Small intestine (tissue), 7 donors: ENCODE measurements around the gene TAOK1. TPM values are rescaled to one million over a fixed set of nuclear protein-coding genes. Genes with fewer than 3 reads are reported as not detected.
A peak's percentile ranks its signal among the peaks of the same experiment; 100 is the strongest.
"Not testable (repeated sequence)": the region's sequence is repeated elsewhere in the genome, so short reads cannot be mapped to it uniquely, and the experiment has no call there.

ENCODE experiments used
- DNase-seq, 2 donors: peaks; one replicate each; pipeline versions ENCODE4 v3.0.0 to v3.0.0-alpha.2; 2013
- FAIRE-seq: peaks from 2 replicates; lab custom pipeline; 2012; peaks lifted over from hg19 to GRCh38; lab: Jason Lieb, UNC
- H3K27ac ChIP-seq, 3 donors: one replicate each; pipeline ENCODE4 v1.5.1; 2013; ENCODE audit warnings: low read length in 2 of 3, mild to moderate bottlenecking in 2 of 3, control low read depth in 1 of 3, inconsistent platforms in 1 of 3, low read depth in 1 of 3, moderate library complexity in 1 of 3
- H3K27me3 ChIP-seq, 3 donors: one replicate each; pipeline ENCODE4 v1.6.1; 2013; ENCODE audit warnings: low read length in 3 of 3, inconsistent platforms in 1 of 3; ENCODE audit not compliant: control insufficient read depth in 3 of 3, insufficient read depth in 3 of 3
- H3K36me3 ChIP-seq, 3 donors: one replicate each; pipeline ENCODE4 v1.6.1; 2013; ENCODE audit warnings: low read length in 3 of 3, inconsistent platforms in 1 of 3, low read depth in 1 of 3, mild to moderate bottlenecking in 1 of 3, moderate library complexity in 1 of 3; ENCODE audit not compliant: control insufficient read depth in 3 of 3, insufficient read depth in 2 of 3
- H3K4me1 ChIP-seq, 3 donors: one replicate each; pipeline ENCODE4 v1.6.1; 2013; ENCODE audit warnings: low read length in 2 of 3, inconsistent platforms in 1 of 3, low read depth in 1 of 3, mild to moderate bottlenecking in 1 of 3, moderate library complexity in 1 of 3; ENCODE audit not compliant: control insufficient read depth in 3 of 3, insufficient read depth in 2 of 3
- H3K4me3 ChIP-seq, 3 donors: one replicate each; pipeline ENCODE4 v1.5.1; 2013; ENCODE audit warnings: low read length in 3 of 3, control low read depth in 1 of 3, inconsistent platforms in 1 of 3, low read depth in 1 of 3, mild to moderate bottlenecking in 1 of 3, moderate library complexity in 1 of 3
- H3K9me3 ChIP-seq, 2 donors: one replicate each; pipeline ENCODE4 v1.6.1; 2013; ENCODE audit warnings: low read depth in 1 of 2, low read length in 1 of 2; ENCODE audit not compliant: control insufficient read depth in 2 of 2, insufficient read depth in 1 of 2
- WGBS, 3 donors: extraction: QIAGEN DNeasy Blood & Tissue Kit; methylation state at CpG; one replicate each; pipeline ENCODE4 v1.1.7; 2013; 5-methylcytosine and 5-hydroxymethylcytosine counted together
- polyA plus RNA-seq, 4 donors: library from polyadenylated mRNA; stranded (reverse) in 3 of 4; unstranded in 1 of 4; fragments of 200-250 nt in 3 of 4; fragments of 120-200 nt in 1 of 4; gene quantifications; one replicate each; pipeline versions ENCODE4 v1.2.1 to v1.2.3, GENCODE V29; 2013
- donor health status: healthy with polysubstance abuse.
- donor health status: control.
- donor health status: control.
- donor health status: Bipolar disorder and iron deficiency.
- donor health status: healthy.

Gene TAOK1
- polyA plus RNA-seq, 4 donors, result 4.1 to 18.8 (median 5.9) TPM

DNA sequence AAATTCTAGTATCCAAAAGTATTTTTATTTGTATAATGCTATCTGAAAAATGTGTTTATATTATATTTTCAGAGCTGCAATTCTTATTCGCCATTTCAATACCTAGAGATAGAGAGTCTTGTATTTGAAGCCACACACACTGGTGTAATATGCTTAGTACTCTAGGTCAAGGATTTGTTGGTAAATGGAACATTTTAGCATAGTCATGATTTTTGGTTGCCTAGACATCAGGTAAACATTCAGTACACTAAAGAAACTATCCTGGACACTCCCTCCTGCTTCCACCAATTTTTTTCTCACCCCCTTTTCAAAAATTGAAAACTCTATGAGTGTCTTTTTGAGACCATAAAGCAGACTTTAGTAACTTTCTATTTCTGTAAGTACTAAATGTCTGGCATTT lies 155.9 kb downstream of the TAOK1 start:
- no peak overlapping the region for H3K4me3 ChIP-seq
- no peak for DNase-seq
- H3K36me3 ChIP-seq, result peaks cover 4 to 16% (median 5%) of the 10 kb centered on the region in 3 donors
- peaks cover 0 to 4% (median 0%) of the 10 kb centered on the region in 3 donors for H3K4me1 ChIP-seq
- H3K27ac ChIP-seq, result no peak overlapping the region
- H3K9me3 ChIP-seq, result no peaks in the 10 kb centered on the region
- H3K27me3 ChIP-seq, result no peaks in the 10 kb centered on the region
- WGBS, 3 donors, result 97 to 100% (median 97%) methylated on average over 1 of the region's 1 CpG
- no peak for FAIRE-seq

GRCh38 chr17:29546830-29547229 lies 156.7 kb downstream of the TAOK1 start:
- no peak overlapping the region for H3K4me3 ChIP-seq
- WGBS, 3 donors, result 89 to 93% (median 91%) methylated on average over 1 of the region's 1 CpG
- H3K27me3 ChIP-seq, result no peaks in the 10 kb centered on the region
- H3K9me3 ChIP-seq, result no peaks in the 10 kb centered on the region
- peaks cover 0 to 4% (median 0%) of the 10 kb centered on the region in 3 donors for H3K4me1 ChIP-seq
- FAIRE-seq (no peak), DNase-seq (no peak)
- H3K36me3 ChIP-seq, result peaks cover 4 to 9% (median 5%) of the 10 kb centered on the region in 3 donors
- no peak overlapping the region for H3K27ac ChIP-seq

- Histone ChIP-seq H3K9me3 (no peaks in the 10 kb centered on the region), H3K36me3 (no peaks in the 10 kb centered on the region), H3K4me1 (peaks cover 0 to 4% (median 0%) of the 10 kb centered on the region in 3 donors), H3K27me3 (no peaks in the 10 kb centered on the region), H3K27ac (no peak overlapping the region), H3K4me3 (no peak overlapping the region)
- peak in 1 of 2 donors; percentile 31 for DNase-seq
- no peak for FAIRE-seq
- WGBS, 3 donors, result 38 to 57% (median 48%) methylated on average over 5 of the region's 5 CpGs
Observed at GRCh38 chr17:29549177-29549923, 159.2 kb downstream of the TAOK1 start.

DNA sequence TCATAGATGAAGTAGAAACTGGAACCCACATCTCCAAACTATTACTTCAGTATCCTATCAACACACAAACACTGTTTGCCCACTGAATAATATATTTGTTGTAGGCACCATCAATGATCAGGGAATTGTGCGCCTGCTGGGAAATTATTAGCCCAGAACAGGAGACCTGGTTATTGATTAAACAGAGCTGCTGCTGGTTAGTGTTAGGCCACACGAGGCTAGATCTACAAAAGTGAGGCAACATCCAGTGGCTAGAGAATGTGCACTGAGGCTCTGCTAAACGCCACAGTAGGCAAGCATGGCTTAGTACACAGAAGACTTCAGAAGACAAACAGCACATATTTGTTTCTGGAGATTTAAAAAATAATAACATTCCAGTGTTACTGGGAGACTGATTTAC lies 165.7 kb downstream of the TAOK1 start:
- H3K9me3 ChIP-seq, result no peaks in the 10 kb centered on the region
- no peak overlapping the region for H3K4me3 ChIP-seq
- 20 to 56% (median 35%) methylated on average over 3 of the region's 3 CpGs for WGBS, 3 donors
- DNase-seq (peak; percentile 78 to 79), FAIRE-seq (no peak)
- peaks cover 0 to 2% (median 0%) of the 10 kb centered on the region in 3 donors for H3K36me3 ChIP-seq
- peaks cover 2 to 18% (median 6%) of the 10 kb centered on the region in 3 donors for H3K4me1 ChIP-seq
- H3K27me3 ChIP-seq, result no peaks in the 10 kb centered on the region
- no peak overlapping the region for H3K27ac ChIP-seq

GRCh38 chr17:29557085-29557738 lies 167.0 kb downstream of the TAOK1 start:
- FAIRE-seq, result no peak
- H3K27ac ChIP-seq, result no peak overlapping the region

DNA sequence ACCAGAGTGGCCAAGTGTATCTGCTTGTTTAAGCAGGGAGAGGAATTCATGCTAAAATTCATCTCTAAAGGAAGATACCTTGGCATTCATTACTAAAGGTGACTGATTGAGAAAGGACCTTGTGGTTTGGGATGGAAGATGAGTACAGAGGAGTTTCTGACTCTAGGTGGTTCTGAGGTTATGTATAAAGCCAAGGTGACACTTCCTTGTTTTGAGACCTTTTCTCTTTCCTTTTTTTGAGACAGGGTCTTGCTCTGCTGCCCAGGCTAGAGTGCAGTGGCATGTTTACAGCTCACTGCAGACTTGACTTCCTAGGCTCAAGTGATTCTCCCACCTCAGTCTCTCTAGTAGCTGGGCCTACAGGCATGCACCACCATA lies 167.6 kb downstream of the TAOK1 start:
- Histone ChIP-seq H3K9me3 (no peaks in the 10 kb centered on the region), H3K27me3 (no peaks in the 10 kb centered on the region), H3K27ac (no peak overlapping the region), H3K4me3 (no peak overlapping the region), H3K36me3 (peaks cover 0 to 17% (median 9%) of the 10 kb centered on the region in 3 donors), H3K4me1 (peaks cover 2 to 25% (median 6%) of the 10 kb centered on the region in 3 donors)
- no peak for FAIRE-seq
- DNase-seq, result no peak

More at GRCh38 chr17:29557085-29557738, 167.0 kb downstream of the TAOK1 start:
- Histone ChIP-seq H3K36me3 (peaks cover 0 to 11% (median 5%) of the 10 kb centered on the region in 3 donors), H3K4me3 (no peak overlapping the region), H3K9me3 (no peaks in the 10 kb centered on the region), H3K4me1 (peaks cover 2 to 22% (median 6%) of the 10 kb centered on the region in 3 donors), H3K27me3 (no peaks in the 10 kb centered on the region)
- DNase-seq, result no peak
- 82 to 93% (median 89%) methylated on average over 1 of the region's 1 CpG for WGBS, 3 donors

GRCh38 chr17:29558139-29558538 lies 168.0 kb downstream of the TAOK1 start:
- not testable (repeated sequence) for H3K27me3 ChIP-seq, FAIRE-seq, H3K4me3 ChIP-seq, H3K27ac ChIP-seq, DNase-seq, H3K9me3 ChIP-seq
- Histone ChIP-seq H3K36me3 (peaks cover 0 to 21% (median 9%) of the 10 kb centered on the region in 3 donors), H3K4me1 (peaks cover 2 to 25% (median 6%) of the 10 kb centered on the region in 3 donors)
- 94 to 95% (median 94%) methylated on average over 5 of the region's 5 CpGs for WGBS, 3 donors

GRCh38 chr17:29559640-29560039 lies 169.5 kb downstream of the TAOK1 start:
- H3K36me3 ChIP-seq, result peaks cover 0 to 27% (median 9%) of the 10 kb centered on the region in 3 donors
- H3K9me3 ChIP-seq, result no peaks in the 10 kb centered on the region
- H3K27ac ChIP-seq, result no peak overlapping the region
- H3K4me3 ChIP-seq, result no peak overlapping the region
- DNase-seq, result no peak
- no peak for FAIRE-seq
- H3K4me1 ChIP-seq, result peaks cover 2 to 31% (median 6%) of the 10 kb centered on the region in 3 donors
- no peaks in the 10 kb centered on the region for H3K27me3 ChIP-seq
- 92 to 93% (median 93%) methylated on average over 2 of the region's 2 CpGs for WGBS, 3 donors
